Spleen (tissue), 7 donors: Measurements from ENCODE around the gene IL1RAPL1.

ENCODE experiments used
- POLR2A ChIP-seq, 3 donors: fragments of 450-650 bp; IDR thresholded peaks; one replicate each; pipeline ENCODE4 v1.5.1; 2017; ENCODE audit warnings: antibody characterized with exemption in 3 of 3, mild to moderate bottlenecking in 1 of 3
- POLR2AphosphoS5 ChIP-seq, 3 donors: sonication (generic); formaldehyde crosslinking; IDR thresholded peaks; one replicate each; pipeline ENCODE4 v1.5.1; 2017; ENCODE audit warnings: antibody characterized with exemption in 3 of 3
- TF ChIP-seq, protein P1 (sequence below), 11 experiments: fragments of 200-600 bp in 7 of 11; fragments of 450-650 bp in 4 of 11; sonication (generic) in 4 of 11; IDR thresholded peaks in 8 of 11; conservative IDR thresholded peaks in 3 of 11; 1 replicate in 7 of 11; 2 replicates in 4 of 11; pipeline versions ENCODE4 v1.4.0 to v1.8.0; 2016 to 2021; ENCODE audit warnings: antibody characterized with exemption in 11 of 11, inconsistent platforms in 4 of 11, mild to moderate bottlenecking in 1 of 11
- donor health status: DM: no; HTN: no; CAD: no; lungs with moderate emphysema.
- donor health status: DM: no; HTN: no; CAD: no.
- donor health status: DM: no; HTN: no; CAD: no.

DNA sequence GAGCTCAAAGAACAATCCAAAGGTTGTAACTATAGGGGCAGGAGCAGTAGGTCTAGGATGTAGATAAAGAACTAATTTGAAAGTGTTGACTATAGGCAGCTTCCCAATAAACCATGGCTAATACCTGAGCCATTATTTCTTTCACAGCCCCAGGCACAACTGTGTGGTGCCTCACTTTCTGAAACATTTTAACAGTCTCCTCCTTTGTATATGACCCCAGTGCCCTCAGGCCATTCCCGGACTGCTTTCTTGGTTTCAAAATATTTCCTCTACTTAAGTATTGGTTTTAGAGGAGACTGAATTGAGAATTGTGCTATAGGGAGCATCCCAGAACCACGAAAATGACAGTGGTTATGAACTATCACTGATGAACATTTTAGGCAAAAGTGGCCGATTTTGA lies 728.7 kb downstream of the IL1RAPL1 start:
- TF ChIP-seq, protein P1, sequence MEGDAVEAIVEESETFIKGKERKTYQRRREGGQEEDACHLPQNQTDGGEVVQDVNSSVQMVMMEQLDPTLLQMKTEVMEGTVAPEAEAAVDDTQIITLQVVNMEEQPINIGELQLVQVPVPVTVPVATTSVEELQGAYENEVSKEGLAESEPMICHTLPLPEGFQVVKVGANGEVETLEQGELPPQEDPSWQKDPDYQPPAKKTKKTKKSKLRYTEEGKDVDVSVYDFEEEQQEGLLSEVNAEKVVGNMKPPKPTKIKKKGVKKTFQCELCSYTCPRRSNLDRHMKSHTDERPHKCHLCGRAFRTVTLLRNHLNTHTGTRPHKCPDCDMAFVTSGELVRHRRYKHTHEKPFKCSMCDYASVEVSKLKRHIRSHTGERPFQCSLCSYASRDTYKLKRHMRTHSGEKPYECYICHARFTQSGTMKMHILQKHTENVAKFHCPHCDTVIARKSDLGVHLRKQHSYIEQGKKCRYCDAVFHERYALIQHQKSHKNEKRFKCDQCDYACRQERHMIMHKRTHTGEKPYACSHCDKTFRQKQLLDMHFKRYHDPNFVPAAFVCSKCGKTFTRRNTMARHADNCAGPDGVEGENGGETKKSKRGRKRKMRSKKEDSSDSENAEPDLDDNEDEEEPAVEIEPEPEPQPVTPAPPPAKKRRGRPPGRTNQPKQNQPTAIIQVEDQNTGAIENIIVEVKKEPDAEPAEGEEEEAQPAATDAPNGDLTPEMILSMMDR (IDR thresholded peaks at IDR 0.05 in 8 of 11, conservative IDR thresholded peaks at IDR 0.05 in 3 of 11) = no peak
- TF ChIP-seq POLR2A (IDR thresholded peaks at IDR 0.05) = no peak
- TF ChIP-seq POLR2AphosphoS5 (IDR thresholded peaks at IDR 0.05) = no peak
